ENCODE data around the gene NCOA7.

DNA sequence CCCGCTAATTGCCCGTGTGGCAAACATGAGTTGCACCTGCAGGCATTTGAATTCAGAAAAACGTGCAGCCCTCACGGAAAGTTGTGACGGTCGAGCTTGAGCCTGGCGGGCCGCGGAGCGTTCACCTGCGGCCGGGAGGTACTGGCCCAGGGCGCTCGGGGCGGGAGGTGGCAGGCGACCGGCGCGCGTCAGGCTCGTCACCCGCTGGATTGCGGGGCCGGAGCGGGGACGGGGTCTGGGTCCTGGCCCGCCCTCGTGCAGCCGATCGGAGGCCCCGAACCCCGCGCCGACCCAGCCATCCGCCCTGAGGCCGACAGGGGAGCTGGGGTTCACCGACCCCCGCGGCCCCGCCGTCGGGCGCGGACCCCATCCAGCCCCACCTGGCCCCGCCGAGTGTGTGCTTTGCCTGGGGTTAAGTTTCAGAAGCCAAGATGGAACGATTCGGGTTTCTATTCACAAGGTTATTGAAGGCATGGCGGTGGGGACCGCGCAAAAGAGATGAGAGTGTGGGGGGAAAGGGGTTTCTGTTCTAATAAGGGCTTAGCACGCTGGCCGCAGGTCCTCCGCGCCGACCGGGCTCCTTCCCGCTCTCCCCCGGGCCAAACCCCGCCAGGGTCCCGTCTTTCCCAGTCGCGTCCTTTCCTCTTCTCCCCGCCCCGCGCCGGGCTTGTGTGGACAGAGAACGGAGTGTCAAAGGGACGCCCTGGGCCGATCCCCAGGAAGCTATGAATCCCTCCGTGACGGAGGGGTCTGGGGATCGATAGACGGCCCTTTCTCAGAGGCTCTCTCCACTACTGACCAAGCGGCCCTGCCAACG lies 43.0 kb upstream of the NCOA7 start:
- TF ChIP-seq, protein P1, sequence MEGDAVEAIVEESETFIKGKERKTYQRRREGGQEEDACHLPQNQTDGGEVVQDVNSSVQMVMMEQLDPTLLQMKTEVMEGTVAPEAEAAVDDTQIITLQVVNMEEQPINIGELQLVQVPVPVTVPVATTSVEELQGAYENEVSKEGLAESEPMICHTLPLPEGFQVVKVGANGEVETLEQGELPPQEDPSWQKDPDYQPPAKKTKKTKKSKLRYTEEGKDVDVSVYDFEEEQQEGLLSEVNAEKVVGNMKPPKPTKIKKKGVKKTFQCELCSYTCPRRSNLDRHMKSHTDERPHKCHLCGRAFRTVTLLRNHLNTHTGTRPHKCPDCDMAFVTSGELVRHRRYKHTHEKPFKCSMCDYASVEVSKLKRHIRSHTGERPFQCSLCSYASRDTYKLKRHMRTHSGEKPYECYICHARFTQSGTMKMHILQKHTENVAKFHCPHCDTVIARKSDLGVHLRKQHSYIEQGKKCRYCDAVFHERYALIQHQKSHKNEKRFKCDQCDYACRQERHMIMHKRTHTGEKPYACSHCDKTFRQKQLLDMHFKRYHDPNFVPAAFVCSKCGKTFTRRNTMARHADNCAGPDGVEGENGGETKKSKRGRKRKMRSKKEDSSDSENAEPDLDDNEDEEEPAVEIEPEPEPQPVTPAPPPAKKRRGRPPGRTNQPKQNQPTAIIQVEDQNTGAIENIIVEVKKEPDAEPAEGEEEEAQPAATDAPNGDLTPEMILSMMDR (IDR thresholded peaks at IDR 0.05): no peak
- TF ChIP-seq POLR2A (IDR thresholded peaks at IDR 0.05): no peak

Data from testis (tissue), 2 donors.